HG03025 (cell line): ENCODE data around the gene S1PR1.
A peak's percentile ranks its signal among the peaks of the same experiment; 100 is the strongest.

ENCODE experiments used
- ATAC-seq: cut with Tn5 transposase; IDR thresholded peaks from one replicate; pipeline ENCODE4 v1.9.1; 2021; ENCODE audit warnings: mild to moderate bottlenecking, moderate library complexity; ENCODE audit not compliant: unreplicated experiment, low FRiP score

Gene S1PR1

GRCh38 chr1:101244842-101245241, 8.0 kb downstream of the S1PR1 start:
- no peak for ATAC-seq

GRCh38 chr1:101245246-101245927, 8.6 kb downstream of the S1PR1 start:
- no peak for ATAC-seq

GRCh38 chr1:101247404-101248287, 10.8 kb downstream of the S1PR1 start:
- ATAC-seq, result peak; percentile 97

GRCh38 chr1:101250222-101250621, 13.4 kb downstream of the S1PR1 start:
- no peak for ATAC-seq

GRCh38 chr1:101250656-101251272, 13.9 kb downstream of the S1PR1 start:
- ATAC-seq, result no peak

- no peak for ATAC-seq
Measured at GRCh38 chr1:101251504-101251903, 14.7 kb downstream of the S1PR1 start.

- no peak for ATAC-seq
Measured at GRCh38 chr1:101253976-101254674, 17.3 kb downstream of the S1PR1 start.

- peak; percentile 82 for ATAC-seq
Measured at GRCh38 chr1:101257500-101258325, 20.9 kb downstream of the S1PR1 start.

GRCh38 chr1:101259744-101260148, 22.9 kb downstream of the S1PR1 start:
- no peak for ATAC-seq

GRCh38 chr1:101260556-101261350, 23.9 kb downstream of the S1PR1 start:
- no peak for ATAC-seq

- ATAC-seq, result no peak
Measured at GRCh38 chr1:101261623-101262022, 24.8 kb downstream of the S1PR1 start.

GRCh38 chr1:101262060-101262459, 25.2 kb downstream of the S1PR1 start:
- ATAC-seq, result no peak

- no peak for ATAC-seq
Measured at GRCh38 chr1:101262630-101263348, 26.0 kb downstream of the S1PR1 start.

GRCh38 chr1:101264697-101265096, 27.9 kb downstream of the S1PR1 start:
- ATAC-seq, result no peak

GRCh38 chr1:101265684-101266083, 28.9 kb downstream of the S1PR1 start:
- no peak for ATAC-seq

GRCh38 chr1:101267082-101267481, 30.3 kb downstream of the S1PR1 start:
- no peak for ATAC-seq

- ATAC-seq, result no peak
Measured at GRCh38 chr1:101268893-101269292, 32.1 kb downstream of the S1PR1 start.

- ATAC-seq, result no peak
Measured at GRCh38 chr1:101275672-101276071, 38.9 kb downstream of the S1PR1 start.
